IMR-90 (cell line): ENCODE data around the gene KHK. TPM values are rescaled to one million over a fixed set of nuclear protein-coding genes. Genes with fewer than 3 reads are reported as not detected.

Experiments used
- ATAC-seq: fragments of 200-7000 bp; cut with Tn5 transposase; 2 replicates; pipeline ENCODE4 v1.9.1; 2020; ENCODE audit warnings: low read depth, mild to moderate bottlenecking, moderate library complexity
- BruUV-seq: library from RNA; stranded (reverse); fragments of 400-500 nt; replicated peaks from 2 replicates; lab custom pipeline; 2021; lab: Mats Ljungman, UMichigan
- CTCF ChIA-PET: fragments of 300-600 bp; formaldehyde crosslinking; extraction: SDS; loops from one replicate; lab custom pipeline; 2021; ENCODE audit warnings: antibody characterized with exemption; lab: Yijun Ruan, JAX
- POLR2A ChIA-PET: fragments of 300-600 bp; sonication (Branson Sonifier 250); formaldehyde crosslinking; loops from one replicate; lab custom pipeline; 2022; ENCODE audit warnings: antibody characterized with exemption; ENCODE audit not compliant: unreplicated experiment; lab: Charles Lee
- DNase-seq: peaks from one replicate; pipeline ENCODE4 v3.0.0; 2013
- H2AFZ ChIP-seq: replicated peaks from 2 replicates; pipeline ENCODE3; 2013; ENCODE audit warnings: low read length, mild to moderate bottlenecking; ENCODE audit not compliant: poor library complexity
- H2AK5ac ChIP-seq: 2 replicates; pipeline ENCODE4 v1.6.1; 2013; ENCODE audit warnings: low read depth, low read length, inconsistent platforms
- H2AK9ac ChIP-seq: replicated peaks from 2 replicates; pipeline ENCODE3; 2013; ENCODE audit warnings: mild to moderate bottlenecking, low read depth, low read length, moderate library complexity; ENCODE audit not compliant: poor library complexity
- H2BK120ac ChIP-seq: 2 replicates; pipeline ENCODE4 v1.6.1; 2013; ENCODE audit warnings: low read depth, low read length, inconsistent platforms
- H2BK15ac ChIP-seq: 3 replicates; pipeline ENCODE4 v1.6.1; 2013; ENCODE audit warnings: low read depth, low read length, inconsistent platforms
- H2BK20ac ChIP-seq: 2 replicates; pipeline ENCODE4 v1.6.1; 2013; ENCODE audit warnings: low read depth, mild to moderate bottlenecking, inconsistent platforms, low read length, moderate library complexity
- H2BK5ac ChIP-seq: 2 replicates; pipeline ENCODE4 v1.6.1; 2013; ENCODE audit warnings: mild to moderate bottlenecking, low read depth, low read length, inconsistent platforms; ENCODE audit not compliant: poor library complexity, severe bottlenecking
- H3K14ac ChIP-seq: replicated peaks from 2 replicates; pipeline ENCODE4 v1.6.1; 2013; ENCODE audit warnings: low read depth, low read length, inconsistent platforms
- H3K18ac ChIP-seq: 2 replicates; pipeline ENCODE4 v1.6.1; 2013; ENCODE audit warnings: low read depth, low read length, control low read depth
- H3K23ac ChIP-seq: 2 replicates; pipeline ENCODE4 v1.6.1; 2013; ENCODE audit warnings: low read depth, low read length, inconsistent platforms
- H3K27ac ChIP-seq: 2 replicates; pipeline ENCODE4 v1.5.1; 2013; ENCODE audit warnings: mild to moderate bottlenecking, control low read depth, low read length; ENCODE audit not compliant: insufficient read depth
- H3K27me3 ChIP-seq: 2 replicates; pipeline ENCODE4 v1.6.1; 2013; ENCODE audit warnings: low read length; ENCODE audit not compliant: control insufficient read depth, insufficient read depth
- H3K36me3 ChIP-seq: 2 replicates; pipeline ENCODE4 v1.6.1; 2013; ENCODE audit warnings: low read length, mixed read lengths; ENCODE audit not compliant: control insufficient read depth, insufficient read depth
- H3K4ac ChIP-seq: 2 replicates; pipeline ENCODE4 v1.6.1; 2013; ENCODE audit warnings: low read depth, low read length, inconsistent platforms
- H3K4me1 ChIP-seq: 2 replicates; pipeline ENCODE4 v1.6.1; 2013; ENCODE audit warnings: low read length, mixed read lengths; ENCODE audit not compliant: control insufficient read depth, insufficient read depth
- H3K4me2 ChIP-seq: 2 replicates; pipeline ENCODE4 v1.6.1; 2013; ENCODE audit warnings: low read depth, mild to moderate bottlenecking, control low read depth, low read length, moderate library complexity
- H3K4me3 ChIP-seq: 2 replicates; pipeline ENCODE4 v1.5.1; 2013; ENCODE audit warnings: low read depth, mild to moderate bottlenecking, control low read depth, low read length, moderate library complexity; ENCODE audit not compliant: insufficient read depth
- H3K56ac ChIP-seq: 2 replicates; pipeline ENCODE4 v1.6.1; 2013; ENCODE audit warnings: low read length, inconsistent platforms; ENCODE audit not compliant: insufficient read depth; ENCODE audit errors: extremely low read depth
- H3K79me1 ChIP-seq, 2 experiments: 2 replicates each; pipeline ENCODE4 v1.6.1; 2013; ENCODE audit warnings: low read length in 2 of 2, inconsistent platforms in 1 of 2, low read depth in 1 of 2
- H3K9ac ChIP-seq: 2 replicates; pipeline ENCODE4 v1.6.1; 2013; ENCODE audit warnings: low read depth, low read length, control low read depth
- H3K9me1 ChIP-seq: 2 replicates; pipeline ENCODE4 v1.6.1; 2013; ENCODE audit warnings: low read length, inconsistent platforms; ENCODE audit not compliant: insufficient read depth
- H3K9me3 ChIP-seq: 2 replicates; pipeline ENCODE4 v1.6.1; 2013; ENCODE audit warnings: low read length; ENCODE audit not compliant: control insufficient read depth, insufficient read depth
- H4K20me1 ChIP-seq: 2 replicates; pipeline ENCODE4 v1.6.1; 2013; ENCODE audit warnings: low read length, inconsistent platforms; ENCODE audit not compliant: insufficient read depth
- H4K5ac ChIP-seq: 2 replicates; pipeline ENCODE4 v1.6.1; 2013; ENCODE audit warnings: mild to moderate bottlenecking, low read depth, low read length, control low read depth
- H4K8ac ChIP-seq, 2 experiments: 2 replicates each; pipeline ENCODE4 v1.6.1; 2013; ENCODE audit warnings: low read depth in 2 of 2, low read length in 2 of 2, control low read depth in 1 of 2, inconsistent platforms in 1 of 2
- H4K91ac ChIP-seq: 2 replicates; pipeline ENCODE4 v1.6.1; 2013; ENCODE audit warnings: low read depth, low read length, inconsistent platforms; ENCODE audit not compliant: insufficient read depth
- BHLHE40 ChIP-seq: fragments of 150-350 bp; IDR thresholded peaks from 2 replicates; pipeline ENCODE4 v1.6.1; 2016; ENCODE audit warnings: mild to moderate bottlenecking, low read depth, low read length
- CHD1 ChIP-seq: IDR thresholded peaks from 2 replicates; pipeline ENCODE4 v1.6.1; 2012; ENCODE audit warnings: low read depth, low read length, improper control_type of control experiment
- CTCF ChIP-seq: conservative IDR thresholded peaks from 2 replicates; pipeline ENCODE4 v1.5.1; 2012; ENCODE audit warnings: mild to moderate bottlenecking, low read depth, low read length, improper control_type of control experiment
- FOS ChIP-seq: fragments of 150-350 bp; IDR thresholded peaks from 2 replicates; pipeline ENCODE4 v1.6.1; 2016; ENCODE audit warnings: low read depth, low read length
- MAFK ChIP-seq: IDR thresholded peaks from 2 replicates; pipeline ENCODE4 v1.6.1; 2012; ENCODE audit warnings: low read depth, low read length, improper control_type of control experiment
- MAZ ChIP-seq: IDR thresholded peaks from 2 replicates; pipeline ENCODE4 v1.6.1; 2012; ENCODE audit warnings: low read depth, mild to moderate bottlenecking, low read length, improper control_type of control experiment, moderate library complexity, borderline replicate concordance
- MXI1 ChIP-seq: IDR thresholded peaks from 2 replicates; pipeline ENCODE4 v1.6.1; 2012; ENCODE audit warnings: low read depth, mild to moderate bottlenecking, low read length, moderate library complexity, borderline replicate concordance
- NFE2L2 ChIP-seq: fragments of 150-350 bp; IDR thresholded peaks from 2 replicates; pipeline ENCODE4 v1.6.1; 2016; ENCODE audit warnings: low read depth, mild to moderate bottlenecking, low read length
- POLR2A ChIP-seq: IDR thresholded peaks from 2 replicates; pipeline ENCODE4 v1.6.1; 2012; ENCODE audit warnings: mild to moderate bottlenecking, low read depth, low read length
- RAD21 ChIP-seq: IDR thresholded peaks from 2 replicates; pipeline ENCODE4 v1.6.1; 2012; ENCODE audit warnings: low read length, improper control_type of control experiment
- RCOR1 ChIP-seq: IDR thresholded peaks from 2 replicates; pipeline ENCODE4 v1.6.1; 2012; ENCODE audit warnings: mild to moderate bottlenecking, low read length, improper control_type of control experiment; ENCODE audit not compliant: insufficient replicate concordance
- RFX5 ChIP-seq: IDR thresholded peaks from 2 replicates; pipeline ENCODE4 v1.8.0; 2012; ENCODE audit warnings: low read depth, mild to moderate bottlenecking, low read length, moderate library complexity
- SMC3 ChIP-seq: fragments of 150-350 bp; IDR thresholded peaks from 2 replicates; pipeline ENCODE4 v1.6.1; 2016; ENCODE audit warnings: low read depth, mild to moderate bottlenecking, antibody characterized with exemption, low read length, moderate library complexity
- USF2 ChIP-seq: fragments of 150-350 bp; IDR thresholded peaks from 2 replicates; pipeline ENCODE4 v1.6.1; 2017; ENCODE audit warnings: mild to moderate bottlenecking, antibody characterized with exemption, low read length, low read depth
- WGBS, 2 experiments: methylation state at CpG; one replicate each; pipeline versions ENCODE4 v1.1.5 to v1.1.7; 2013; ENCODE audit warnings: missing lambda C conversion rate in 2 of 2; ENCODE audit not compliant: insufficient read length in 1 of 2; ENCODE audit errors: extremely low coverage in 2 of 2; 5-methylcytosine and 5-hydroxymethylcytosine counted together
- dilution Hi-C: fragments of 300-500 bp; cut with HindIII; formaldehyde crosslinking; loops from one replicate; pipeline ENCODE4 v1.14.3; 2018; ENCODE audit warnings: low sequenced_read_pairs; ENCODE audit not compliant: unreplicated experiment
- in situ Hi-C: fragments of 300-500 bp; cut with MboI; formaldehyde crosslinking; loops from 3 replicates; pipeline ENCODE4 v1.14.3; 2019; ENCODE audit warnings: low sequenced_read_pairs, inconsistent platforms, mixed read lengths
- intact Hi-C: fragments of 100-400 bp; cut with micrococcal nuclease; formaldehyde crosslinking; loops from 2 replicates; pipeline ENCODE4 v1.10.0; 2022
- polyA plus RNA-seq, 3 experiments: library from polyadenylated mRNA; depleted of rRNA; stranded (reverse); fragments of >200 nt; gene quantifications; 2 replicates each; pipeline ENCODE4 v1.2.3, GENCODE V29; 2012; ENCODE audit warnings: low replicate concordance in 1 of 3
- total RNA-seq: library from RNA; depleted of rRNA; stranded (reverse); fragments of >200 nt; gene quantifications from 2 replicates; pipeline ENCODE4 v1.2.3, GENCODE V29; 2012

The KHK gene
- total and polyA plus RNA-seq, 2 of the 4 experiments (the other 2 are of a cell fraction), result 0.72 to 0.82 TPM

GRCh38 chr2:27049422-27050280 is 36.9 kb upstream of the KHK start:
- Histone ChIP-seq H2BK120ac (no peak overlapping the region), H2AK5ac (peak overlapping the region; percentile 36; the same call in 1 of the 2 replicates), H4K8ac (peak overlapping the region in 1 of 2 experiments; percentile 39; a peak in 1 of 4 replicates), H3K9ac (peak overlapping the region; percentile 57), H2BK15ac (no peak overlapping the region), H3K4me2 (peak overlapping the region; percentile 82), H3K4me1 (peaks cover 5% of the 10 kb centered on the region), H3K27me3 (no peaks in the 10 kb centered on the region), H4K91ac (peak overlapping the region; percentile 31; the same call in 1 of the 2 replicates), H4K5ac (0 out of 2 replicates have a peak overlapping the region, but pooled peaks have one; percentile 14), H3K9me1 (peaks cover 9% of the 10 kb centered on the region), H3K27ac (peak overlapping the region; percentile 27), H3K18ac (no peak overlapping the region), H3K79me1 (peaks cover 0 to 18% of the 10 kb centered on the region in 2 experiments; a peak in 2 of 4 replicates), H2BK20ac (no peak overlapping the region), H4K20me1 (peaks cover 13% of the 10 kb centered on the region), H2BK5ac (peak overlapping the region; percentile 64), H3K4me3 (peak overlapping the region; percentile 78), H3K23ac (peak overlapping the region; percentile 63), H3K9me3 (no peaks in the 10 kb centered on the region), H2AFZ (peak overlapping the region; percentile 93), H3K36me3 (peaks cover 6% of the 10 kb centered on the region; the same call in 1 of the 2 replicates), H3K14ac (peak overlapping the region; percentile 60; the same call in 1 of the 2 replicates), H2AK9ac (peak overlapping the region; percentile 81), H3K56ac (0 out of 2 replicates have a peak overlapping the region, but pooled peaks have one; percentile 6), H3K4ac (peak overlapping the region; percentile 43; the same call in 1 of the 2 replicates)
- DNase-seq (no peak), ATAC-seq (peak; percentile 7)
- ChIA-PET CTCF (interaction anchor here (0.9 kb wide), 1 partner anchor 32 kb away, joined by 3 read pairs; no protein-coding TSS in a partner anchor), POLR2A (interaction anchor here (0.6 to 1.2 kb wide), 3 partner anchors 16 to 1635 kb away, joined by 3 to 10 read pairs (median 10); partner anchors contain the start of gene TMEM214)
- in situ Hi-C loops, result no loop called here
- 8% methylated on average over 22 of the region's 52 CpGs; no CpG with 5 or more reads in 1 of the 2 experiments for WGBS, 2 experiments
- BruUV-seq, result no TSS peak
- intact Hi-C loops, result loop anchor here (1.0 to 2.0 kb wide), 5 partner anchors 17 to 88 kb away; partner anchors contain the start of genes KHK, OST4 and TMEM214
- dilution Hi-C loops, result no loop called here
- TF ChIP-seq FOS (no peak), MAFK (no peak), NFE2L2 (no peak), SMC3 (no peak), MXI1 (no peak), BHLHE40 (no peak), MAZ (no peak), RAD21 (no peak), RCOR1 (no peak), CTCF (no peak), USF2 (no peak), CHD1 (no peak), RFX5 (no peak), POLR2A (no peak)
